Stimulated activated CD4-positive, alpha-beta T cell treated with anti-CD3 and anti-CD28 coated beads, TNF-alpha, amount 100 ng/mL, for 4 hours (primary cell): ENCODE data around the gene DENND6A.
"Not testable (repeated sequence)": the region's sequence is repeated elsewhere in the genome, so short reads cannot be mapped to it uniquely, and the experiment has no call there.

Experiments
- DNase-seq, 3 experiments: peaks; one replicate each; pipeline ENCODE4 v3.0.0-alpha.2; 2020; ENCODE audit warnings: low read depth in 3 of 3

Gene DENND6A, protein sequence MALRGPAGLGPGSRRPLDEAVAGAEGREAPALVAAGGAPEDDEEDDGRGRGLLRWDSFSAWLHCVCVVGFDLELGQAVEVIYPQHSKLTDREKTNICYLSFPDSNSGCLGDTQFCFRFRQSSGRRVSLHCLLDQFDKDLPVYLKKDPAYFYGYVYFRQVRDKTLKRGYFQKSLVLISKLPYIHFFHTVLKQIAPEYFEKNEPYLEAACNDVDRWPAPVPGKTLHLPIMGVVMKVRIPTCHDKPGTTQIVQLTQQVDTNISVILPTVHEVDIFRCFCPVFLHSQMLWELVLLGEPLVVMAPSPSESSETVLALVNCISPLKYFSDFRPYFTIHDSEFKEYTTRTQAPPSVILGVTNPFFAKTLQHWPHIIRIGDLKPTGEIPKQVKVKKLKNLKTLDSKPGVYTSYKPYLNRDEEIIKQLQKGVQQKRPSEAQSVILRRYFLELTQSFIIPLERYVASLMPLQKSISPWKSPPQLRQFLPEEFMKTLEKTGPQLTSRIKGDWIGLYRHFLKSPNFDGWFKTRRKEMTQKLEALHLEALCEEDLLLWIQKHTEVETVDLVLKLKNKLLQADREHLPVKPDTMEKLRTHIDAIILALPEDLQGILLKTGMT

DNA sequence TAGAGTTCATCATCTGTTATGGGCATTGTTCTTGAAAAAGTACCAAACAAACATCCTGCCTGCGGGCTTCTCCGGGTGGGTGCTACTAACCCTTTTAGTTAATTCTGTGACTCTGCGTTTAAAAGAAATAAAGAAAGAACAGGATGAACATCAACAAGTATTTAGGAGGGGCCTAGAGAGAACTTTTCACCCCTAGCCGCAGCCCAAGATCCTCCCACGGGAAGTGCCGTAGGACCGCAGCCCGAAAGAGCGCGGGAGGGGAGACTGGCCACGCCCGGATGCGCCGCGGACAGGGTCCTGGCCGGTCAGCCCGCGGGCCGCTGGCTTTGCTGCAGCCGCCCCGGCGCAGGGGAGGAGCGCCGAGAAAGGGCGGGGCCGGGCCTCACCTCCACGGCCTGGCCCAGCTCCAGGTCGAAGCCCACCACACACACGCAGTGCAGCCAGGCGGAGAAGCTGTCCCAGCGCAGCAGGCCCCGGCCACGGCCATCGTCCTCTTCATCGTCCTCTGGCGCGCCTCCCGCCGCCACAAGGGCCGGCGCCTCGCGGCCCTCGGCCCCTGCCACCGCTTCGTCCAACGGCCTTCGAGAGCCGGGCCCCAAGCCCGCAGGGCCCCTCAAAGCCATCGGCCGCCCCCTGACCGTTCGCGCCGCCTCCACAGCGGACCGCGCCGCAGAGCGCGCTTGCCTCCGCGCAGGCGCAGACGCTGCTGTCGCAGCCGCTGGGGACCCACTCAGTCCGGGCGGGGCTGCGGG, at the start of gene DENND6A:
DENND6A (minus strand) TSS at position 682 of the 752 bp plus-strand sequence; CDS start at position 623, 59 bp downstream.
- peak; percentile 91 for DNase-seq

DNA sequence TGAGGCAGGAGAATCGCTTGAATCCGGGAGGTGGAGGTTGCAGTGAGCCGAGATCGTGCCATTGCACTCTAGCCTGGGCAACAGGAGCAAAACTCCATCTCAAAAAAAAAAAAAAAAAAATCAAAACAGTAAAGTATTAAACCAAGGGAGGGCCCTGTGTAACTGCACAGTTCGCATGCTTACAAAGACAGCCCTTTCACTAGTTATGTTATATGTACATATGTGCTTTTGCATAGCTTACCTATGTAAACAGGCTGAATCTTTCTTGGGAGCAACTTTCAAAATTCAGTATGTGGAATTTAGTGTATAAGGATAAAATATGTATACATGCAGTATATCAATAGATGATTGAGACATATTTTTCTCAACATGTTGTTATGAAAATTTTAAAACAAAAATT, 47.1 kb upstream of the DENND6A start:
- no peak for DNase-seq

DNA sequence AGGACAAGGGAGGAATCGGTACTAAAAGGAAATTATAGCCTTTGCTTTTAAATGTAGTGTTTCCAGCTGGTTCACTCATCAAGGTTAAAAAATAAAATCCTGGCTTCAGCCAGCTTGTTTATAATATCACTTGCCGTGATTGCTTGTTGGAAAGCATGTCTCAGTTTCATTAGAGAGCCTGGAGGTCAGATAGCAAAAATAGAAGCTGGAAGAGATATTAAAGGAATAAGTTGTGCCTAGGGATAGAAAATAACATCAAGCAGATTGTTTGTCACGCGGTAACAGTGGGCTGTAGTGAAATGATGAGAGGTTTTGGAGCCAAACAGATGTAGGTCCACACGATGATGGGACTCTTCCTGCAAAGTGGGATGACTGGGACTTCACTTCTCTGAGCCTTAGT, 45.5 kb upstream of the DENND6A start:
- no peak for DNase-seq

DNA sequence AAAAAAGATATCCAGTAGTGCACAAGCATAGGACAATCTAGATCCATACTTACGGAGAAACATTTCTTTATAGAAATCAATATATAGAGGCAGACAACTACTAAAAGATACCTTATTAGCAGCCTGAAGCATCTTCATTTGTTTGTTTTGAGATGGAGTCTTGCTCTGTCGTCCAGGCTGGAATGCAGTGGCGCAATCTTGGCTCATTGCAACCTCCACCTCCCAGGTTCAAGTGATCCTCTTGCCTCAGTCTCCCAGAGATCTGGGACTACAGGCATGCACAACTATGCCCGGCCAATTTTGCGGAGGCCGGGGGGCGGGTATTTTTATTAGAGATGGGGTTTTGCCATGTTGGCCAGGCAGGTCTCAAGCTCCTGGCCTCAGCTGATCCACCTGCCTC, 45.0 kb upstream of the DENND6A start:
- DNase-seq = no peak

DNA sequence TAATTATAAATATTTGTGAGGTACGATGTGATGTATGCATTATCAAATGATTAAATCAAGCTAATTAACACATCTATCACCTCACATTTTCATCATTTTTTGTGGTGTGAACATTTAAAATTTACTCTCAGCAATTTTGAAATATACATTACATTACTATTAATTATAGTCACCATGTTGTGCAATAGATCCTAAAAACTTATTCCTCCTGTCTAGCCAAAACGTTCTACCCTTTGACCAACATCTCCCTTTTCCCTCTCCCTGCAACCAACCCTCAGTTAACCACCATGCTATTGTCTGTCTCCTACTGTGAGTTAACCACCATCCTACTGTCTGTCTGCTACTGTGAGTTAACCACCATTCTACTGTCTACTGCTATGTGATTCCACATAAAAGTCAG, 42.5 kb upstream of the DENND6A start:
- no peak for DNase-seq

DNA sequence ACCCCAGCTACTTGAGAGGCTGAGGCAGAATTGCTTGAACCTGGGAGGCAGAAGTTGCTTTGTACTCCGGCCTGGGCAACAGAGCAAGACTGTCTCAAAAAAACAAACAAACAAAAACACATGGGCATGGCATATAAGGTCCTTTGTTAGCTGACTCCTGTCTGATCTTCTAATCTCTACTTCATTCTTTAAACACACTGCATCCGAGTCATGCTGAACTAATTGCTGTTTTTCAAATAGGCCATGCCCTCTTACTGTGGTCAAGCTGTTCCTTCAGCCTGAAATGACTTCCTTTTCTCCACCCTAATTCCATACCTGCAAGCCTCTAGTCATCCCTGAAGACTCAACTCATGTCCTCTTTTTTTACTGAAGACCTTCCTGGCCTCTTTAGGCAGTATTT, 40.9 kb upstream of the DENND6A start:
- no peak for DNase-seq

GRCh38 chr3:57731311-57731710, 38.4 kb upstream of the DENND6A start:
- DNase-seq = no peak

DNA sequence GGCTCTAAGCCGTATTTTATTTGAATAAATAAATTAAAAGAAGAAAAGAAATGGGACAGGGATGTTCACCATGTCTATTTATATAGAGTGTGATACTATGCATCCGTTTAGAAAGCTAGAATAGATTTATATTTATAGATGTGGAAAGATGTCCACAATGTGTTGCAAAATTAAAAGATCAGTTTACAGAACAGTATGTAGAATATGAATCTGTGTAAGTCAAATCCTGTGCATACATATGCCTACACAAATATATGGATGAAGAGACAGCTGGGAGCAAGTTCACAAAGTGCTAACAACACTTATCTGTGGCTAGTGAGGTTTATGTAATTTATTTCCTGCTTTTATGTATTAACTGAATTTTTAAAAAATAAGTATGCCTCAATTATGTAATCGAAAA, 37.8 kb upstream of the DENND6A start:
- DNase-seq = no peak

- DNase-seq = no peak
Observed at GRCh38 chr3:57729334-57730045, 36.6 kb upstream of the DENND6A start.

DNA sequence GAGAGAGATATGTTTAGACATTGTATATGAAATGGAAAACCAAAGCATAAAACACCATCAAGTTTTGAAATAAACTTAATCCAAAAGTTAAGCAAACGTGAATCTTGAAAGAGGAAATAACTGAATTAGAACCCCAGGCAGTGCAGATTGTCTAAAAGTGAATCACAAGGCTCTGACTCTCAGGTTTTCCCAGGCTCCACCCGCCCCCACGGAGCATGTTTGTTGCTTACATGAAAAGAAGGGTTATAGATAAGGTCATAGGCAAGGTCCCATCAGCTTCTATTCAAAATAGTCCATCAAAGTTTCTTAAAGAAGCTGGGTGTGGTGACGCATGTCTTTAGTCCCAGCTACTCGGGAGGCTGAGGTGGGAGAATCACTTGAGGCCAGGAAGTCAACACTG, 34.2 kb upstream of the DENND6A start:
- DNase-seq = no peak

DNA sequence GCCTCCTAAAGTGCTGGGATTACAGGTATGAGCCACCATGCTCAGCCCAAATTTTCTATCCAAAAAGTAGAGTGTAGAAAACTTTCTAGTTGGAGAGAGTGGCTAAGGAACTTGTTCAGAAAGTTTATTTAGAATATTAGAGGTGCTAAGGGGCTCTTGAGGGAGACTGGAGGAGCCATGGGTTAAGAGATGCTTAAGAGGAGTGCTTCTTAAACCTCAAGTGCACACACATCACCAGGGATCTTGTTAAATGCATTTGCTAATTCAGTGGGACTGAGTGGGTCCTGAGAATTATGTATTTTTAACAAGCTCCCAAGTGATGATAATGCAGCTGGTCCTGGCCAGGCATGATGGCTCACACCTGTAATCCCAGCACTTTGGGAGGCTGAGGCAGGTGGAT, 33.5 kb upstream of the DENND6A start:
- no peak for DNase-seq

GRCh38 chr3:57718118-57718517, 25.2 kb upstream of the DENND6A start:
- DNase-seq = no peak

GRCh38 chr3:57717205-57717868, 24.5 kb upstream of the DENND6A start:
- no peak for DNase-seq

DNA sequence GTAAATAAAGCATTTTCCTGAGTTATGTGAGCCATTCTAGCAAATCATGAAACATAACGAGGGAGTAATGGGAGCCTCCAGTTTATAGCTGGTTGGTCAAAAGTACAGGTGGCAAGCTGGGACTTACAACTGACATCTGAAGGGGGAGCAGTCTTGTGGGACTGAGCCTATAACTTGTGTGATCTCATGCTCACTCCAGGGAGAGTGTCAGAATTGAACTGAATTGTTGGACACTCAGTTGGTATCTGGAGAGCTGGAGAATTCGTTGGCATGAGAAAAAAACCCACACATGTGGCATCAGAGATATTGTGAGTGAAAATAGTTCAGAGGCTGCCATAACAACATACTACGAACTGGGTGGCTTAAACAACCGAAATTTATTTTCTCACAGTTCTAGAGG, 22.8 kb upstream of the DENND6A start:
- no peak for DNase-seq

GRCh38 chr3:57709559-57709958, 16.7 kb upstream of the DENND6A start:
- no peak for DNase-seq

- no peak for DNase-seq
Observed at GRCh38 chr3:57709031-57709430, 16.2 kb upstream of the DENND6A start.

GRCh38 chr3:57706462-57706861, 13.6 kb upstream of the DENND6A start:
- DNase-seq = no peak

- DNase-seq = not testable (repeated sequence)
Observed at GRCh38 chr3:57705351-57705750, 12.5 kb upstream of the DENND6A start.

DNA sequence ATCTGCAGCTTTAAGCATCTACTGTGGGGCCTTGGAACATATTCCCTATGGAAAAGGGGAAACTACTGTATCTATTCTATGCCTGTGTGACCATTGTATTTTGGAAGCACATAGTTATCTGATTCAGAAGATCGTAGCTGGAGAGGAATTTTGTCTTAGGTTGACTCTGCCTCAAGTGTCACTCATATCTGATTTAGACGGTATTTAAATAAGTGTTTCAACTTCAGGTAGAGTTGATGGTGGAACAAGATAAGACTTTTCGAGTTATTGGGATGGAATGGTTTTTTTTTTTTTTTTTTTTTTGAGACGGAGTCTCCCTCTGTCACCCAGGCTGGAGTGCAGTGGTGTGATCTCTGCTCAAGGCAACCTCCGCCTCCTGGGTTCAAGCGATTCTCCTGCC, 8.9 kb upstream of the DENND6A start:
- no peak for DNase-seq

DNA sequence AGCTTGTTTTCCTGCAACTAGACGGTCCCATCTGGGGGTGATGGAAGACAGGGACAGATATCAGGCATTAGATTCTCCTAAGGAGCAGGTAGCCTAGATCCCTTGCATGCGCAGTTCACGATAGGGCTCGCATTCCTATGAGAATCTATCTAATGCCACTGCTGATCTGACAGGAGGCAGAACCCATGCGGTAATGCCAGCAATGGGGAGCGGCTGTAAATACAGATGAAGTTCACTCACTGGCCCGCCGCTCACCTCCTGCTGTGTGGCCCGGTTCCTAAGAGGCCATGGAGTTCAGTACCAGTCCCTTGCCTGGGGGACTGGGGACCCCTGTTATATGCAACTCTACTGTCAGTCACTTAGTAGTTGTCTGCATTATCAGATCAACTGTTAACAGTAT, 7.9 kb upstream of the DENND6A start:
- no peak for DNase-seq

- DNase-seq = no peak
Observed at GRCh38 chr3:57699591-57699990, 6.7 kb upstream of the DENND6A start.
